AG09319 (cell line): ENCODE data around the gene CACNA1I.

ENCODE experiments used
- DNase-seq: peaks from one replicate; pipeline ENCODE4 v3.0.0-alpha.2; 2010; ENCODE audit warnings: low read depth; ENCODE audit errors: extremely low read depth
- CTCF ChIP-seq: IDR thresholded peaks from 2 replicates; pipeline ENCODE4 v1.5.1; 2011; ENCODE audit warnings: low read depth, mild to moderate bottlenecking, inconsistent platforms, low read length, moderate library complexity

Gene CACNA1I

DNA sequence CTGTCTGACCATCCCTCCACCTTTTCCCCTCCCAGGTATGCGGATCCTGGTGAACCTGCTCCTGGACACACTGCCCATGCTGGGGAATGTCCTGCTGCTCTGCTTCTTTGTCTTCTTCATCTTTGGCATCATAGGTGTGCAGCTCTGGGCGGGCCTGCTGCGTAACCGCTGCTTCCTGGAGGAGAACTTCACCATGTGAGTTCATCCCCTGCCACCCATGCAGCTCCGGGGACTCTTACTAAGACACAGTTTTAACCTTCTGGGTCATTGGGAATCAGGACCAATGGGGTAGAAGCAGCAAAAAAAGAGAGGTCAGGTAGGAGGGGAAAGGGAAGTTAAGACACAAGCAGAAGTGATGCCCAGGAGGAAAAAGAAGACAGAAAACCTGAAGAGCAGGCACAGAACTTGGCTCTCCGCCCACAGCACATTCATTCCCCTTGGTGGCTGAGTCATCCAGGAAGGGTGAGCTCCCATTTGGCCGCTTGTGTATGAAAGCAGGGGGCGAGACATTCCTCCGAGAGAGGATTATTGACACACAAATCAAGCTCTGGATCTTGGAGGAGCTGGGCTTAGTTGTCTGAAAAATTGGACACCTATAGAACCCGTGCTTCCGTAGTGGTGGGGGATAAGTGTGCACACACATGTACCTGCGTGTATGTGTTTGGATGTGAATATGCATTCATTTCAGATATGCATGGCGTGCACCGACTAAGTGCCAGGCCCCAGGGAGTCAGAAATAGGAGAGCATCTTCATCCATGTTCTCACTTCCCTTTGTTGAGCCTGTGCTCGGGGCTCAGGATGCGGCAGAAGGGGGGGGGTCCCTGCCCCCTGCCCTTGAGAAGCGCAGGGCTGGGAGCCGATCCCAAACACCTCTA lies 64.2 kb downstream of the CACNA1I start:
- DNase-seq, result peak; percentile 28
- no peak for TF ChIP-seq CTCF

DNA sequence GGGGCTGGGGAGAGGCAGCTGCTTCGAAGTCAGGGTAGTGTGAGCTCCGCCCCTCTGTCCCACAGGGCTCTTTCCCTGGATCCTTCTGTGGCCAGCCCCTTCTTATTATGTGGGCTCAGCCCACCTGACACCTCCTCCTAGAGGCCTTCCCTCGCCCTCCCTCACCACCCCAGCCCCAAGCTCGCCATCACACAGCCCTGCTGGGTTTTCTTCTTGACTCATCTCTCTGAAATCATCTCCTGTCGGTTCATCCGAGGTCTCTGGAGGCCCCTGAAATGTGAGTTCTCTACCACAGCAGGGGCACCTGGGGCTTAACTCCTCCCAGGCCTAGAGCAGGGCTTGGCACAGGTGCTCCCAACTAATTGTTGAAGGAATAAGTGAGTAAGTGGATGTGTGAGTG lies 65.2 kb downstream of the CACNA1I start:
- DNase-seq, result no peak
- no peak for TF ChIP-seq CTCF

GRCh38 chr22:39638958-39639357 lies 68.4 kb downstream of the CACNA1I start:
- no peak for TF ChIP-seq CTCF
- DNase-seq, result no peak

DNA sequence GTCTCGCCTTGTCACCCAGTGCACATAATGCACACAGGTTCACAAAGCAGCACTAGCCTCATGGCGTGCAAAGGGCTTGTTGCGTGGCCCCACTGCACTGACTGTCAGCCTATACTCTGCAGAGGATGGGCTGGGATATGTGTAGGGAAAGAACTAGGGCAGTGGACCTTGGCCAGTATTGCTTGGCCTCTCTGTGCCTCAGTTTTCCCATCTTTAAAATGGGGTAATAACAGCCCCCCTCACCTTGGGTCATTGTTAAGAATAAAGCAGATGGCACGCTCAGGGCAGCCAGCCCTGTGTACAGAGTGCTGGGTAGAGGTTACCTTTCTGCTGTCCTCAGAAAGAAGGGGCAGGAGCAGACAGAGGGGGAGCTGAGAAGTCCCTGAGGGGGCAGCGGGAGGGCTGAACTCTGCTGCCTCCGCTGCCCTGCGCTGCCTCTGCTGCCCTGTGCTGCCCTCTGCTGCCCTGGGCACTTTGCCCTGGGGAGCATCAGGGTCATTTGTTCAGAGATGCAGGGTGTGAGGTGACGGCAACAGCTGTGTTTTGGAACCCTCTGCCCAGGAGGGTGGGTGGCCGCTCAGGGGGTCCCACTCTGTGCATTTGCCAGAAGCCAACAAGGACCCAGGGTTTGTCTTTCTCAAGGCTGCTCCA lies 71.2 kb downstream of the CACNA1I start:
- DNase-seq, result no peak
- no peak for TF ChIP-seq CTCF

- no peak for DNase-seq
- TF ChIP-seq CTCF, result no peak
Observed at GRCh38 chr22:39643311-39644083, 72.9 kb downstream of the CACNA1I start.

DNA sequence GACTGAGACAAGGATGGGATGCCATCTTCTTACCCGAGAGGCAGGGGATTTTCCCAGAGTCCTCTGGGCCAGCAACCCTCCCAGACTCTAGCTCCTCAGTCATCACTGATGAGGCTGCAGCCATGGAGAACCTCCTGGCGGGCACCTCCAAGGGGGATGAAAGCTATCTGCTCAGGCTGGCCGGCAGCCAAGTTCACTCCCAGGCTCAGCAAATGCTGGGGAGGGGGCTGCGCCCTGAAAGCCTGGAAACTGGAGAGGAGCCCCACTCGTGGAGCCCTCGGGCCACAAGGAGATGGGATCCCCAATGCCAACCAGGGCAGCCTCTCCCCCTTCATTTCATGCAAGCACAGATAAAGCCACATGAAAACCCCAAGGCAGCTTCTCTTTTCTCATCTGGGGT lies 75.0 kb downstream of the CACNA1I start:
- no peak for DNase-seq
- TF ChIP-seq CTCF, result no peak
